Measurements from ENCODE around the gene MAP3K4.
"Not testable (repeated sequence)": the region's sequence is repeated elsewhere in the genome, so short reads cannot be mapped to it uniquely, and the experiment has no call there.

The MAP3K4 gene

DNA sequence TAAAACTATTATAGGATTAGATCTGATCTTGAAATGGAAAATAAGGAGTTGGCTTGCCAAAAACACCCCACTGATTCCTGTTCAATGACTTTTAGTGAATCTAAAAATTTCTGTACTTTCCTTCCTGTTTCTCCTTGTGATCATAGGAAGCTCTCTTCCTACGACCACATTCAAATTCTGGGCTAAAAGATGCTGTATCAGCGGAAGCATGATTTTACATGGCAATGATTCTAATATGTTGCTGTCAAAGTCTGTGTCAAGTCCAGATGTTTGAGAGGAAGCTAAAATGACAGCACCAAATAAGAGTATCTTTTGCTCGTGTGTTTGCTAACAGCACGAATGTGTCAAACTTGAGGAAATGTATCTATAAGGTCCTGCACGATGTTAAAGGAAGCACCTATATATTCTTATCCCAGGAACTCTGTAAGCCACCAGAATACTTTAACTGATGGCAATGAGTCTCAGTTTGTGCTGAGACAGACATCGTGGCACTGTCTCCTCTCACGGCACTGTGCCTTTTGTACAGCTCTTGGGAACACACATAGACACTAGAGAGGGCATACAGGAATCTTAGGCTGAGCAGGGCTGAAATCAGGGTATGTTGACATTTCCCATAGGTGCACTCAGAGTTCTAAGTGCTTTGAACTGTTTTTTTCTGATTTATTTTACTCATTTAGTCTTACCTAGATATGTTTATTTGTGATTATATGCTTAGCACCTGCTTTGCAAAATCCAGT, 24.9 kb upstream of the MAP3K4 start:
- Histone ChIP-seq H3K4me3 (peak overlapping the region; percentile 51), H3K27ac (no peak overlapping the region), H3K9me3 (ENCODE audit: low read depth, low read length) (no peaks in the 10 kb centered on the region), H3K9ac (ENCODE audit: insufficient read length) (no peak overlapping the region), H3K36me3 (ENCODE audit: insufficient read depth, low read length) (no peaks in the 10 kb centered on the region)
- TF ChIP-seq FOXP2 (optimal IDR thresholded peaks at IDR 0.05; ENCODE audit: control extremely low read depth, extremely low read length, insufficient read depth) (no peak), POLR2AphosphoS5 (IDR thresholded peaks at IDR 0.05; ENCODE audit: borderline replicate concordance, low read depth, low read length) (no peak), EZH2 (IDR thresholded peaks at IDR 0.05) (no peak)
- no peak for DNase-seq (ENCODE audit: low read depth, low spot score)

DNA sequence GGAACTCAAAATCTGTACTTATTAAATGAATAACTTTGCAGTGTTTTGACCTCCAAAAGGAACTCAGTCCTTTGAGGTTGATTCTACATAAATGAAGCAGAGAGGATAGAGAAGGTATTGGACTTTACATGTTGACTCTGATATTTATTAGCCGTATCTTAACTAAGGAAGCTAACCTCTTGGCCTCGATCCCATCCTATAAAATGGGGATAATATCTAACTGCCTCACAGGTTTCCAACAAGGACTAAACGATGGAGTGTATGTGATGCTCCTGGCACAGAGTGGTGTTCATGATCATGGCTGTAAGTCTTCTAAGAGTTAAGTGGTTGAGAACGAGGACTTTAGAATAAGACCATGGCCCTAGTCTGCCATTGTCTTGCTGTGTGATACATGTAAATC, 24.2 kb upstream of the MAP3K4 start:
- Histone ChIP-seq H3K9ac (ENCODE audit: insufficient read length) (no peak overlapping the region), H3K9me3 (ENCODE audit: low read depth, low read length) (no peaks in the 10 kb centered on the region), H3K36me3 (ENCODE audit: insufficient read depth, low read length) (no peaks in the 10 kb centered on the region), H3K4me3 (no peak overlapping the region), H3K27ac (no peak overlapping the region)
- TF ChIP-seq POLR2AphosphoS5 (IDR thresholded peaks at IDR 0.05; ENCODE audit: borderline replicate concordance, low read depth, low read length) (no peak), EZH2 (IDR thresholded peaks at IDR 0.05) (no peak), FOXP2 (optimal IDR thresholded peaks at IDR 0.05; ENCODE audit: control extremely low read depth, extremely low read length, insufficient read depth) (no peak)
- no peak for DNase-seq (ENCODE audit: low read depth, low spot score)

DNA sequence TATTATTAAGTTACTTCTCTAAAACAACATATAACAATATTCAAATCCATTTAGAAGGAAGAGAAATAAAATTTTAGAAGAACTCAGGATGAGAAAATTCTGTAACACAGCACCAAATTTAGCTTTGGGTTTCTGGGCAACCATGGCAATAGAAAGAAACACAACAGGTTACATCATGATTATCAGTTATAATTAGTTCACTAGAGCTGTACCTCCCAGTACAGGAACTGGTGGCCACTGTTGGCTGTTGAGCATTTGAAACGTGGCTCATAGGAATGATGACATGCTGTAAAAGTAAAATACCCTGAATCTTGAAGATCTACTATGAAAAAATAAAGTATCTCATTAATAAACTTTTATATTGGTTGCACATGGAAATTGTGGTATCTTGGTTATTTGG, 23.7 kb upstream of the MAP3K4 start:
- DNase-seq (ENCODE audit: low read depth, low spot score), result no peak
- TF ChIP-seq FOXP2 (optimal IDR thresholded peaks at IDR 0.05; ENCODE audit: control extremely low read depth, extremely low read length, insufficient read depth), result no peak
- TF ChIP-seq EZH2 (IDR thresholded peaks at IDR 0.05), result no peak
- TF ChIP-seq POLR2AphosphoS5 (IDR thresholded peaks at IDR 0.05; ENCODE audit: borderline replicate concordance, low read depth, low read length), result no peak
- Histone ChIP-seq H3K9me3 (ENCODE audit: low read depth, low read length) (no peaks in the 10 kb centered on the region), H3K9ac (ENCODE audit: insufficient read length) (no peak overlapping the region), H3K36me3 (ENCODE audit: insufficient read depth, low read length) (no peaks in the 10 kb centered on the region), H3K4me3 (no peak overlapping the region), H3K27ac (no peak overlapping the region)

DNA sequence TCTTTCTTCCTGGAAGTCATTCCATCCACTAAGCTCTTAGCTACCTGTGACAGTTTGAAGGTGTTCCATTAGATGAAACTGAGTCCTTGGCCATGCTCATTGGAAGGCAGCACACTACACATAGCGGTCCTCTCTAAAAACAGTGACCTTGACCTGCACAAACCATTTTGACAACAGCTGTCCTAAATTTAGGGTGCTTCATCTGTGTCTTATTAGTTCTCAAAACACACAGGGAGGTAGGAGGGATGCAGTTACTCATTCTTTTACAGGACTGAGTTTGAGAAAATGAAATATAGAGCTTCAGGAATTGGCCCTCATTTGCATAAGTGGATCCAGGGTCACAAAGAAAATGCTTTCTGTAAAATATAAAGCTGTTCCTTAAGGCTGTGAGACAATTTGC, 20.4 kb upstream of the MAP3K4 start:
- Histone ChIP-seq H3K4me3 (no peak overlapping the region), H3K9ac (ENCODE audit: insufficient read length) (no peak overlapping the region), H3K9me3 (ENCODE audit: low read depth, low read length) (no peaks in the 10 kb centered on the region), H3K27ac (no peak overlapping the region), H3K36me3 (ENCODE audit: insufficient read depth, low read length) (no peaks in the 10 kb centered on the region)
- TF ChIP-seq EZH2 (IDR thresholded peaks at IDR 0.05) (no peak), POLR2AphosphoS5 (IDR thresholded peaks at IDR 0.05; ENCODE audit: borderline replicate concordance, low read depth, low read length) (no peak), FOXP2 (optimal IDR thresholded peaks at IDR 0.05; ENCODE audit: control extremely low read depth, extremely low read length, insufficient read depth) (no peak)
- DNase-seq (ENCODE audit: low read depth, low spot score), result no peak

- no peak for DNase-seq (ENCODE audit: low read depth, low spot score)
- no peaks in the 10 kb centered on the region for H3K9me3 ChIP-seq (ENCODE audit: low read depth, low read length)
- no peak overlapping the region for H3K27ac ChIP-seq
- no peak overlapping the region for H3K4me3 ChIP-seq
- no peaks in the 10 kb centered on the region for H3K36me3 ChIP-seq (ENCODE audit: insufficient read depth, low read length)
- TF ChIP-seq EZH2 (IDR thresholded peaks at IDR 0.05) (no peak), POLR2AphosphoS5 (IDR thresholded peaks at IDR 0.05; ENCODE audit: borderline replicate concordance, low read depth, low read length) (no peak), FOXP2 (optimal IDR thresholded peaks at IDR 0.05; ENCODE audit: control extremely low read depth, extremely low read length, insufficient read depth) (no peak)
- H3K9ac ChIP-seq (ENCODE audit: insufficient read length), result no peak overlapping the region
These were observed 19.5 kb upstream of the MAP3K4 start for GRCh38 chr6:160972111-160972510.

- DNase-seq (ENCODE audit: low read depth, low spot score); H3K27ac ChIP-seq; H3K9ac ChIP-seq (ENCODE audit: insufficient read length); H3K4me3 ChIP-seq; H3K9me3 ChIP-seq (ENCODE audit: low read depth, low read length); H3K36me3 ChIP-seq (ENCODE audit: insufficient read depth, low read length): not testable (repeated sequence)
These were observed 19.0 kb upstream of the MAP3K4 start for GRCh38 chr6:160972594-160972993.

DNA sequence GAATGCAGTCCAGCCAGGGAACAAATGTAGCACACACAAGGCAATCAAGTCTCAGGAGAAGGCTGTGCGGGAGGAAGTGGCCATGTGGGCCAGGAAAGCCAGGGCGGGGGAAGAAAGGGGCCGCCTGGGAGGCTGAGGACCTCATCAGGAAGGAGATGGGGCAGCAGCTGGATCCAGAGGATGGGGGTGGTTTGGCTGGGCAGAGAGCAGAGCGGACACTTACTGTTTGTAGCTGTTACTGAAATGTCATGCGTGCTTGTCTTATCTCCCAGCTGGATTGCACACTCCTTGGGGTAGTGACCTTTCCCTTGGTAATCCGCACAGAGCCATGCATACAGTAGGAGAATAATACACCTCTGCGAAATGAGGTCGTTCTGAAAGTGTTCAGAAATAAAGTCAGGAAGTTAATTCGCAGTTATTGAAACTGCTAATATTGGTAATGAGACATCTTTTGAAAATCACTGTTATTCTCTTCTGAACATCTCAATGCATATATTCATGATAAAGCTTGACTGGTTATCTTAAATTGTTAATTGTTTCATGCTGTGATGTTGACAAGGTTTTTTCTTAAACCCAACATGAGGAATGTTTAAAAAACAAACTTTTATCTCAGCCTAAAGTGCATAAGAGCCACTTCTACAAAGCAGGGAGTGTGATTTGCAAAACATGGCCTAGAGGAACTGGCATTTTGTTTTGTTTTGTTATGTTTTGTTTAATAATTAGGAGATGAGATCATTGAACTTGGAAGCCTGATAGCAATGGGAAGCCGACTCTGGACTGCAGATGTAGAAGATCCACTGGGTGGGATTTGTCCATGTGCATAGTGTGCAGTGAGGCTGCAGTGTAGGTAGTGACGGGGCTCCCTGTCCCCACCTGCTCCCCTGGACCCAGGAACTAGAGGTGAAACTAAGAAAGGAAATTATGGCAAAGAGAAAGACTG, 18.0 kb upstream of the MAP3K4 start:
- no peaks in the 10 kb centered on the region for H3K9me3 ChIP-seq (ENCODE audit: low read depth, low read length)
- no peak for TF ChIP-seq FOXP2 (optimal IDR thresholded peaks at IDR 0.05; ENCODE audit: control extremely low read depth, extremely low read length, insufficient read depth)
- TF ChIP-seq EZH2 (IDR thresholded peaks at IDR 0.05), result no peak
- TF ChIP-seq POLR2AphosphoS5 (IDR thresholded peaks at IDR 0.05; ENCODE audit: borderline replicate concordance, low read depth, low read length), result no peak
- no peak overlapping the region for H3K9ac ChIP-seq (ENCODE audit: insufficient read length)
- no peak overlapping the region for H3K27ac ChIP-seq
- no peaks in the 10 kb centered on the region for H3K36me3 ChIP-seq (ENCODE audit: insufficient read depth, low read length)
- no peak overlapping the region for H3K4me3 ChIP-seq
- no peak for DNase-seq (ENCODE audit: low read depth, low spot score)

DNA sequence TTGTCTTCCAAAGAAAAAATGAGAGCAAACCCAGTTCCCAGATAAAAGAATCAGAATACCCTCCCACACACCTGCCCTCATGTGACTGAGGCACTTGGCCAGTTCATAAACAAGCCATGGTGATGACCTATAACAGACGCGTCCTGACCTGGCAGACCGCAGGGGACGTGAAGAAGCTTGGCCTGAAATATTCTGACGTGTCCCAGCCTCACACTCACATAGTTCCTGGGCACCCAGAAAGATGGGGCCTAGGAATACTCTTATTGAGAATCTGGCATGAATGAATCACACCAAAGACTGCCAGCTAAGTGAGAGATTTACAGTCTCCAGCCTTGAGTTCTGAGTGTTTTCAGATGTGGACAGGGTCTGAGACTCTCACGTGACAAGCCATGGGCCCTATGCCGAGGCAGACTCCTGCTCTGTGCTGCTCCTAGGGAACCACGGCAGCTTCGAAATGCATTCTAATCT, 17.2 kb upstream of the MAP3K4 start:
- Histone ChIP-seq H3K9me3 (ENCODE audit: low read depth, low read length) (no peaks in the 10 kb centered on the region), H3K27ac (no peak overlapping the region), H3K36me3 (ENCODE audit: insufficient read depth, low read length) (no peaks in the 10 kb centered on the region), H3K4me3 (no peak overlapping the region), H3K9ac (ENCODE audit: insufficient read length) (no peak overlapping the region)
- no peak for TF ChIP-seq EZH2 (IDR thresholded peaks at IDR 0.05)
- no peak for TF ChIP-seq POLR2AphosphoS5 (IDR thresholded peaks at IDR 0.05; ENCODE audit: borderline replicate concordance, low read depth, low read length)
- no peak for TF ChIP-seq FOXP2 (optimal IDR thresholded peaks at IDR 0.05; ENCODE audit: control extremely low read depth, extremely low read length, insufficient read depth)
- DNase-seq (ENCODE audit: low read depth, low spot score), result no peak
